CD4-positive, alpha-beta T cell treated with Interleukin-6 at 100 ng/mL for 8 hours (primary cell): Measurements from ENCODE around the gene UBTD1.
"Not testable (repeated sequence)": the region's sequence is repeated elsewhere in the genome, so short reads cannot be mapped to it uniquely, and the experiment has no call there.

ENCODE experiments used
- DNase-seq: peaks from one replicate; pipeline ENCODE4 v3.0.0-alpha.2; 2020; ENCODE audit warnings: mixed read lengths, low spot score

The UBTD1 gene, protein sequence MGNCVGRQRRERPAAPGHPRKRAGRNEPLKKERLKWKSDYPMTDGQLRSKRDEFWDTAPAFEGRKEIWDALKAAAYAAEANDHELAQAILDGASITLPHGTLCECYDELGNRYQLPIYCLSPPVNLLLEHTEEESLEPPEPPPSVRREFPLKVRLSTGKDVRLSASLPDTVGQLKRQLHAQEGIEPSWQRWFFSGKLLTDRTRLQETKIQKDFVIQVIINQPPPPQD

DNA sequence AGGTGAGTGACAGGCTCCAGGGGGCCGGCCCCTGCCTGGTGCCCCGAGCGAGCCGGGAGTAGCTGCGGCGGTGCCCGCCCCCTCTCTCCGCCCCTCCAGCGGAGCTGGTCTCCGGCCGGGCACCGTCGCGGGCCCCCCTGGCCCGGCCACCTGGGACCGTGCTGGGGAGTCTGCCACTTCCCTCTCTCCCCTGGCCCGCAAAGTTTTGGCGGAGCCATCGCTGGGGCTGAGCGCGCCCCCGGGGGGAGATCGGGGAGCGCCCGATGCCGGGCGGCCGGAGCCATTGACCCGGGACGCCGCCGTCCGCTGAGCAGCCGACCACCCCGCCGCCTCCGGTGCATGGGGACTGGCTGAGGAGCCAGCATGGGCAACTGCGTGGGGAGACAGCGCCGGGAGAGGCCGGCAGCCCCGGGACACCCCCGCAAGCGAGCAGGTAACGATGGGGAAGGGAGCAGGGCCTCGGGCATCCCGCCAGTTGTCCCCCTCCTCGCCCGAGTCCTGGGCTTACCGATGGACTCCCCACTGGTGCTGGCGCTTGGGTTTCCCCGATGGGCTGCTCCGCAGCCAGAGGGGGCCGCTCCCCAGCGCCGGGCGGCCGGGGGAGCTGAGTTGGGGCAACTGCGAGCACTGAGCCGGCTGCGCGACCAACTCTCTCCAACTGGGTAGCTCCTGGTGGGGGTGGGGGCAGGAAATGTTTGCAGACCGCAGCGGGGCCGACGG lies at the start of gene UBTD1:
UBTD1 (plus strand) TSS at position 84 of the 720 bp plus-strand sequence; CDS start at position 364, 280 bp downstream.
- peak; percentile 2 for DNase-seq

DNA sequence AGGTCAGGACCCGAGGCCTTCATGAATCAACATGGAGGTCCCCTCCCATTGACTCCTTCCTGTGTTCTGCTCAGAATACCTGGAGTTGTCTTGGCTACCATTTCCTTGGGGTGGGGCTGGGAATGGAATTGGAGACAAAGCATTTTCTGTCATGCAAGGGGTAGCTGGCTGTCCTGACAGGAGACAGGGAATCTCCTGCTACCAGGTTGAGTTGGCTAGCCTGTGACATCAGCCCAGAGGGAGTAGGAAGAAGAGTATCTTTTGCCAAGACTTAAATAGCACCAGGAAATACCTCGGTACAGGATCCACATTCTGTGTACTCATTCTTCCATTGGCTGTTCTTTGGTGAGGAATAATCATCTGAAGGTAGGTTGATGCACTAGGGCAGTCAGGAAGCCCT lies 47.9 kb upstream of the UBTD1 start:
- no peak for DNase-seq

DNA sequence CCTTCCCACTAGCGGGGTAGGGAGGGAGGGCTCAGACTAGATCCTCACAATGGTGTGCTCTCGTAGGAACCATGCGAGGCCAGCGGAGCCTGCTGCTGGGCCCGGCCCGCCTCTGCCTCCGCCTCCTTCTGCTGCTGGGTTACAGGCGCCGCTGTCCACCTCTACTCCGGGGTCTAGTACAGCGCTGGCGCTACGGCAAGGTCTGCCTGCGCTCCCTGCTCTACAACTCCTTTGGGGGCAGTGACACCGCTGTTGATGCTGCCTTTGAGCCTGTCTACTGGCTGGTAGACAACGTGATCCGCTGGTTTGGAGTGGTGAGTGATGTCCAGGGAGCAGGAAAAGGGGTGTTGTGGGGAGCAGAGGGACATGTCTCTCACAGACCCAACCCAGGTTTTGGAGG lies 47.1 kb upstream of the UBTD1 start:
- DNase-seq: no peak

DNA sequence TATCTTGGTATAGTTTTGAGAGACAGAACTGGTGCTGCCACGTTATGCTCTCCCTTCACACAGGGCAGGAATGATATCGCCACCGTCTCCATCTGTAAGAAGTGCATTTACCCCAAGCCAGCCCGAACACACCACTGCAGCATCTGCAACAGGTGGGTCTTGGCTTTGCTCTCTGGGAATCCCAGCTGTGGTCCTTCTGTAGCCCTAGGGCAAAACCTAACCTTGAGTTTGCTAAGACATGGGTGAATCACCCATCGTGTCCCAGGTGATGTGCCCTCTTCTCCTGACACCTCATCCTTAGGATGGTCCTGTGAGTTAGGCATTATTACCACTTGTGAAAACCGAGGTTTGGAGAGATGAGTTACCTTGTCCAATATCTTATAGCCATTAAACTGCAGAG lies 46.4 kb upstream of the UBTD1 start:
- no peak for DNase-seq

GRCh38 chr10:97454330-97455036 lies 44.2 kb upstream of the UBTD1 start:
- DNase-seq: peak; percentile 53

- no peak for DNase-seq
Observed at GRCh38 chr10:97456034-97456685, 42.6 kb upstream of the UBTD1 start.

GRCh38 chr10:97456686-97457065 lies 42.0 kb upstream of the UBTD1 start:
- DNase-seq: no peak

- DNase-seq: no peak
Observed at GRCh38 chr10:97459111-97459510, 39.6 kb upstream of the UBTD1 start.

DNA sequence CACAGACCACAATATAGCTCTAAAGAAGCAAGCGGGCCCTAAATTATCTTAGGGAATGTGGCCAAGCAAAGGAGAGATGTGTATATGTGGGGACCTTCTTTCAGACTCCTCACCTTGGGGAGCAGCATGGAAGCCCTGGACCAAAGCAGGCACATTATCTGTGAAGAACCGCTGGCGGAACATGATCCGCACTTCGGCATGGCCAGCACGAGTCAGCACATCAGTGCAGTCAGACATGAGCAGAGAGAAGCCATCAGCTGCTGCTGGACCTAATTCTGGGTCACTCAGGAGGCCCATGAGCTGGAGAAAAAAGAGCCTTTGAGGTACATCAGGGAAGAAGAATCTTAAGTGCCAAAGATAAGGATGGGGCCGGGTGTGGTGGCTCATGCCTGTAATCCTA lies 38.8 kb upstream of the UBTD1 start:
- no peak for DNase-seq

DNA sequence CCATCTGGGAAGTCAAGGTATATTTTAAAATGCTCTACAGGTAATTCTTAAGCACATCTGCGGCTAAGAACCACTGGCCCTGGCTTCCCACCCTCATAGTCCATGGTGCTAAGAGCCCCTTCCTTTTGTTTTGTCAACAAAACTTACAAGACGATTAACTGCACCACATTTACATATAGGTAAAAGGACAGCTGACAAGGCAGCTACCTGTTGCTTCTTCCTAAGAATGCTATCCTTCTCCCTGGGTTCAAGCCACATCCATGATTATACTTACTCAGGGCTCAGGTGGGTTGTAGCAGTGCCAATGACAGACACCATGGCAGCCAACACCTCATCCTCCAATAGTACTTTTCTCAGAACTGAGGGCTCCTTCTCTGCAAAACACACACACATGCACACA lies 36.4 kb upstream of the UBTD1 start:
- no peak for DNase-seq

DNA sequence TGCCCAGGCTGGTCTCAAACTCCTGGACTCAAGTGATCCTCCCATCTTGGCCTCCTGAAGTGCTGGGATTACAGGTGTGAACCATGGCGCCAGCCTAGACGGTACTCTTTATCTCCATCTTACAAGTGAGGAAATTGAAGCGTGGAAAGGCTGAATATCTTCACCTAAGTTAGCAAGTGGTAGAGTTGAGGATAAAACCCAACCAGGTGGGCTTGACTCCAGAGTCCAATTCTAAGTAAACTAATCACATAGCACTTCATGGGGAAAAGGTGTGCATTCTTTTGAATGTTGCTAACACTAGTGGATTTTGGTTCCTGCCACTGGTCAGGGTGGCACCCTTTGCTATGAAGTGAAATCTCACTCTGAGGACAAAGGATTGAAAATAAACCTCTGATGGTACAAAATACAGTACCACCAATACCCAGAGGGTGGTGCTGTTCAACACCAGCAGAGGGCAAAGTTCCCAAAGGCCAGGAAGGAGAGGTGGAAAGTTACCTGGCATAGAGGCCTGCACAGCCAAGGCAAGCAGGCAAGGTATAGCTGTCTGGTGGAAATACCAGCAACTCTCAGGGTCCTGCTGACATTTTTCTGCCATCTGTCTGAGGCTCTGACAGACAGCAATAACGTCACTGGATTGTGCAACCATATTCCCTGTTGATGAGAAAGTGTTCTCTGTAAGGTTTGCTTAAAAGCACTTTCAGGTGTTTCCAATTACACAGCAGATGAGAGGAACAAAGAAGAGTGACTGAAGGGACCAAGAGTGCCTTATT lies 35.2 kb upstream of the UBTD1 start:
- peak; percentile 48 for DNase-seq

DNA sequence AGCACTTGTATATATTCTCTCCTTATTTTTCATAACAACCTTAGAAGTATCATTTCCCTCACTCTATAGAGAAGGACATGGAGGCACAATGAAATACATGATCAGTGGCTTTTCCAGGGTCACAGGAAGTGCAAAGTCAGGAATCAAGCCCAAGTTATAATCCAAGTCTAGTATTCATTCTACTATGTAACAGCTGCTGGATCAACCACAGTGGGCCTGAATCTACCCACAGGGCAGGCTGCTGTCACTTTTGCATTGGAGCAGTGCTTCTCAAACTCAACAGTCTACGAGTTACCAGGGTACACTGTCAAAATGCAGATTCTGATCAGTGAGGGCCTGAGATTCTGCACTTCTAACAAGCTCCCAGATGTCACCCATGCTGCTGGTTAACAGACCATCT lies 34.5 kb upstream of the UBTD1 start:
- no peak for DNase-seq

GRCh38 chr10:97465982-97466381 lies 32.7 kb upstream of the UBTD1 start:
- no peak for DNase-seq

DNA sequence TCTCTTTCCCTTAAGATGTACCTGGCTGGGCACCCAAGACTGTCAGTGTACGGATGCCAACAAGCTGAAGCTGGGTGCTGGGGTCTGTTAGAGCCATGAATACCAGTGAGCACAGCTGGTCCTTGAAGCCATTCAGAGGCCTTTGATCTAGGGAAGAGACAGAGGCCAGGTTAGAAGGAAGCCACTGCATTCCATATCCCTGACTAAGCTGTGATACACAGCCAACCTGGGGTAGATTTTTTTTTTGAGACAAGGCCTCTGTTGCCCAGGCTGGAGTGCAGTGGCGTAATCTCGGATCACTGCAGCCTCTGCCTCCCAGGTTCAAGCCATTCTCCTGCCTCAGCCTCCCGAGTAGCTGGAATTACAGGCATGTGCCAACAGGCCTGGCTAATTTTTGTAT lies 32.0 kb upstream of the UBTD1 start:
- no peak for DNase-seq

- no peak for DNase-seq
Observed at GRCh38 chr10:97468162-97468561, 30.6 kb upstream of the UBTD1 start.

- not testable (repeated sequence) for DNase-seq
Observed at GRCh38 chr10:97468781-97469180, 29.9 kb upstream of the UBTD1 start.

- DNase-seq: no peak
Observed at GRCh38 chr10:97474918-97475317, 23.8 kb upstream of the UBTD1 start.

DNA sequence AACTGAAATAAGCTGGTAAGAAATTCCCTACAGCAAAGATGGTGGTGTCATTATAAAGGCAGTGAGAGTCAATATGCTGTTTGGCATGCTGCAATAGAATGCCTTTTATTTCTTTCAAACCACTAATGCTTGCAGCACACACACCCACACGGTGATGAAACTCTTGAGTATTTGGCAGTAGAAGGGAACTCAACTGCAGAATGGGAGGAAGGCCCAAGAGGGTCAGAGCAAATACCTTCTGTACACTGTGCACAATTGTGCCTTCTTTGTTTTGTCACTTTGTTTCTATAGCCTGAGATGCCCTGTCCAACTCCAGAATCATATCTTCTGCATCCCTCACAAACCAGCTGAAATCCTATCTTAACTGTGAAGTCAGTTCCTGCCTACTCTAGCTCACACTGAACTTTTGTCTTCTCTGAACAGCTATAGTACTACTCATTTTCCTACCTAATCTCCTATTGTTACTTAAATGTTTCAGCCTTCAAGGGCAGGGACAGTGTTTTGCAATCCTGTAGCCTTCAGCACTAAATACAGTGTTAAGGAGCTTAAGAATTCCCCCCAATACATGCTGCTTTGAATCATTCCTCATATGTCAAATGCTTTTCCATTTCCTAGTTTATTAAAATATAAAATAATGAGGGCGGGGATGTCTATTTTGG lies 22.7 kb upstream of the UBTD1 start:
- DNase-seq: no peak

DNA sequence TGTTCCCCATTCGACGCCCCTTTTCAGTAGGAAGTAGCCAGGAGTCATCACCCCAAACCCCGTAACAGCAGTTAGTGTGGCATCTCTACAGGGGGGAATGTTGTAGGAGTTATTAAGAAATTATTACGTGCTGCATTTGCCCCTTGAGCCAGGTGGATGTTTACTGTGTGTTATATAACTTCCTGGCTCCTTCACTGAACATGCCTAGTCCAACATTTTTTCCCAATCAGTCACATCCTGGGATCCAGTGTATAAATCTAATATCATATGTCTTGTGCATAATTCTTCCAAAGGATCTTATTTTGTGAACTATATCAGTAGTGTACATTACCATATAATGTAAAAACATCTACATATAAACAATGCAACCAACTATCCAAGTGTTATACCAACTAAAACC lies 19.3 kb upstream of the UBTD1 start:
- DNase-seq: not testable (repeated sequence)

- DNase-seq: no peak
Observed at GRCh38 chr10:97479939-97480338, 18.8 kb upstream of the UBTD1 start.

- DNase-seq: no peak
Observed at GRCh38 chr10:97481071-97481470, 17.7 kb upstream of the UBTD1 start.
